ENCODE measurements around the gene GPR119.
"Not testable (repeated sequence)": the region's sequence is repeated elsewhere in the genome, so short reads cannot be mapped to it uniquely, and the experiment has no call there.

GPR119 gene

GRCh38 chrX:130339408-130340222 lies 45.9 kb downstream of the GPR119 start, which contains the start of gene SLC25A14:
Gene SLC25A14 (plus strand): TSS chrX:130339919. CDS start chrX:130340279, 360 bp downstream.
- DNase-seq (ENCODE audit: low spot score), result peak; percentile 66

- DNase-seq (ENCODE audit: low spot score), result not testable (repeated sequence)
Measured at GRCh38 chrX:130338869-130339268, 46.6 kb downstream of the GPR119 start.

GRCh38 chrX:130336531-130336930 lies 48.9 kb downstream of the GPR119 start:
- no peak for DNase-seq (ENCODE audit: low spot score)

Data from hematopoietic multipotent progenitor cell treated with erythropoietin and hydrocortisone succinate and interleukin-3 and kit ligand, for 15 days (in vitro differentiated cells).